NCI-H1417 treated with DMSO at 0.1 percent for 48 hours (cell line): ENCODE measurements around the gene STK11IP.

Experiments
- DNase-seq: peaks from one replicate; lab custom pipeline; 2025; lab: John Stamatoyannopoulos, UW

The STK11IP gene, protein sequence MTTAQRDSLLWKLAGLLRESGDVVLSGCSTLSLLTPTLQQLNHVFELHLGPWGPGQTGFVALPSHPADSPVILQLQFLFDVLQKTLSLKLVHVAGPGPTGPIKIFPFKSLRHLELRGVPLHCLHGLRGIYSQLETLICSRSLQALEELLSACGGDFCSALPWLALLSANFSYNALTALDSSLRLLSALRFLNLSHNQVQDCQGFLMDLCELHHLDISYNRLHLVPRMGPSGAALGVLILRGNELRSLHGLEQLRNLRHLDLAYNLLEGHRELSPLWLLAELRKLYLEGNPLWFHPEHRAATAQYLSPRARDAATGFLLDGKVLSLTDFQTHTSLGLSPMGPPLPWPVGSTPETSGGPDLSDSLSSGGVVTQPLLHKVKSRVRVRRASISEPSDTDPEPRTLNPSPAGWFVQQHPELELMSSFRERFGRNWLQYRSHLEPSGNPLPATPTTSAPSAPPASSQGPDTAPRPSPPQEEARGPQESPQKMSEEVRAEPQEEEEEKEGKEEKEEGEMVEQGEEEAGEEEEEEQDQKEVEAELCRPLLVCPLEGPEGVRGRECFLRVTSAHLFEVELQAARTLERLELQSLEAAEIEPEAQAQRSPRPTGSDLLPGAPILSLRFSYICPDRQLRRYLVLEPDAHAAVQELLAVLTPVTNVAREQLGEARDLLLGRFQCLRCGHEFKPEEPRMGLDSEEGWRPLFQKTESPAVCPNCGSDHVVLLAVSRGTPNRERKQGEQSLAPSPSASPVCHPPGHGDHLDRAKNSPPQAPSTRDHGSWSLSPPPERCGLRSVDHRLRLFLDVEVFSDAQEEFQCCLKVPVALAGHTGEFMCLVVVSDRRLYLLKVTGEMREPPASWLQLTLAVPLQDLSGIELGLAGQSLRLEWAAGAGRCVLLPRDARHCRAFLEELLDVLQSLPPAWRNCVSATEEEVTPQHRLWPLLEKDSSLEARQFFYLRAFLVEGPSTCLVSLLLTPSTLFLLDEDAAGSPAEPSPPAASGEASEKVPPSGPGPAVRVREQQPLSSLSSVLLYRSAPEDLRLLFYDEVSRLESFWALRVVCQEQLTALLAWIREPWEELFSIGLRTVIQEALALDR

DNA sequence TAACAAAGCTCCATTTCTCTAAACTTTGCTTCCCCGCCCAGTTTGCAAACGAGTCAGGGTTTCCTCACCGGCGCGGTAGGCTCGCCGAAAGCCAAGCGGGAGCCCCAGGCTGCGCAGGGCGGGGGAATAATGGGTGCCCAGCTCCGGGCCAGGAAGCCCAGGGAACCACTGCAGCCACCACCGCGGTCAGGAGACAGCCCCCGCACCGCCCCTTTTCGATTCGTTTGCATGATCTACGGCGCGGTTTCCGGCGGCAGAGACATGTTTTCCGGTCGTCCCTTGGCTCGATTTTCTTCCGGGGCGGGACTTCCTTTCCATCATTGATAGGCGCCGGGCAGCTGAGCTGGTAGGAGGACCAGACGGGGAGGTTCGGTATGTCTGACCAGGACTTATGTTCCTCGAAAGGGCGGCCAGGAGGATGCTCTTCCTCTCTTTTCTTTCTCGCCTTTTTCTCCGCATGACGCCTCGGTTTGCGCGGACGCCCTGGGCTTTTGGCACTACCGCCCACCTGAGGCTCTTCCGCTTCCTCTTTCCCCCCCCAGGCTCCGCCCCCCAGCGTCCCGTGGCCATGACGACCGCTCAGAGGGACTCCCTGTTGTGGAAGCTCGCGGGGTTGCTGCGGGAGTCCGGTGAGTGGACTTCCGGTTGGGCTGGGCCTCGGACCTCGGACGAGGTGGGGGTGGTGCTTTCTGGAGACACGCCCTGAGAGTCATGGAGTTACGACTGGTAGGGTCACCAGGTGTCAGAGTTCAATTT is at the start of gene STK11IP:
STK11IP (plus strand) TSS at position 306 of the 756 bp plus-strand sequence; CDS start at position 569, 263 bp downstream.
- DNase-seq: peak; percentile 81

DNA sequence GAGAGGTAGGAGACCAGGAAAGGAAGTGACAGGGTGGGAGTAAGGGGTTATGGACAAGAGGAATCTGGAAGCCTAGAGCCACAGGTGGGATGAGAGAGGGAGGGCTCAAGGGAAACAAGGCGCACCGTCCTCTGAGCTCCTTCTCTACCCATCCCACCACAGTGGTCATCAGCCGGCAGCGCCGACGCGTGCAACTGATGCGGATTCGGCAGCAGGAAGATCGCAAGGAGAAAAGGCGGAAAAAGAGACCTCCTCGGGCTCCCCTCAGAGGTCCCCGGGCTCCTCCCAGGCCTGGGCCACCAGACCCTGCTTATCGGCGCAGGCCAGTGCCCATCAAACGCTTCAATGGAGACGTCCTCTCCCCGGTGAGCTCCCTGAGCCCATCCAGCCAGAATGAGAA is 48.7 kb upstream of the STK11IP start:
- DNase-seq: no peak

DNA sequence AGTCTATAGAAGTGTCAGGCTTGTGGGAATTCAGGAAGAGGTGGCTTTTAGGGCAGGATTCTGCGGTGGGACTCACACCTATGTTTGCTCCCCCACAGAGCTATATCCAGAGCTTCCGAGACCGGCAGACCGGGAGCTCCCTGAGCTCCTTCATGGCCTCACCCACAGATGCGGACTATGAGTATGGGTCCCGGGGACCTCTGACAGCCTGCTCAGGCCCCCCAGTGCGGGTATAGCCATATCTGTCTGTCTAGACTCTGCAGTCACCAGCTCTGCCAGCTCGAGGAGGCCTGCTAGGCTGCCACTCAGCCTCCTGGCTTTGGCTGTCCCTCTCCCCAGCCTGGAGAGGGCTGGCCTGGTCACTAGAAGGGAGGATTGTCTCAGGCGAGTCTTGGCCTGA is 48.0 kb upstream of the STK11IP start:
- no peak for DNase-seq

DNA sequence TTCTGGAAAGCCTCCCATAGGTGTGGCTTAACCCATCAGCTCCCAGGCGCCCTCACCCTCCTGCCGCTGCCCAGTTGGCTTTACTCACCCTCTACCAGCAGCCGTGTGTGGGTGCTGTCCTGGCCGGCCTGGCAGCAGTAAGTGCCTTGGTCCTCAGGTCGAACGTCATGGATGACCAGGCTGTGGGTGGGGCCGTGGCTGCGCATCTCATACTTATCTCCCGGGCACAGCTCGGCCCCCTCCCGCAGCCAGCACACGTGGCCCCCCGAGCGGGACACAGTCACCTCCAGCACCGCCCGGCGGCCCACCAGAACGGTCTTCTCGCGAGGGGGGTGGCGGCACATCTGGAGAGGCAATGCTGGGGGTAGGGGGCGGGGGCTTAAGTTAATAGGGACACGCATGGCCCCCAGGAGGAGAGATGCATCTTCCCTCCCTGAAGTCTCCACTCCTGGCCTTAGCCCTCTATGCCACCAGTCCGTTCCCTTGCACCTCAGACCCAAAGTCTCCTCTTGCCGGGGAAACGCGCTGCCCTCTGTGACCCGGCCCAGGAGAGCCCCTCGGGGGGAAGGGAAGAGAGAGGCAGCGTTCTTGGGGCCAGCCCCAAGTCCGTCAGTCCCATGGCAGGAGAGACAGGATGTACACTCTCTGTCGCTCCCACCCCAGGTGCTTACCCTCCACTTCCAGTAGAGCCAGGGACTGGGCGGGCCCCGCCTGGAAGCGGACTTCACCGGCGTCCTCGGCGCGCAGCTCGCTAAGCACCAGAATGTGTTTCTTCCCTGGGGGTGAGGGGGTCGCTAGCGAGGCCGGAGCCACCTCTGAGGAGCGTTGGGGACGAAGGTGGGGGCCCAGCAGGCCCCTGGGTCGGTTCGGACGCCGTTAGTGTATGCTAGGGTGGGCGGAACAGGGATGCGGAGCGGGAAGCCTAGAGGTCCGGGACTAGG is 45.9 kb upstream of the STK11IP start:
- DNase-seq: no peak

DNA sequence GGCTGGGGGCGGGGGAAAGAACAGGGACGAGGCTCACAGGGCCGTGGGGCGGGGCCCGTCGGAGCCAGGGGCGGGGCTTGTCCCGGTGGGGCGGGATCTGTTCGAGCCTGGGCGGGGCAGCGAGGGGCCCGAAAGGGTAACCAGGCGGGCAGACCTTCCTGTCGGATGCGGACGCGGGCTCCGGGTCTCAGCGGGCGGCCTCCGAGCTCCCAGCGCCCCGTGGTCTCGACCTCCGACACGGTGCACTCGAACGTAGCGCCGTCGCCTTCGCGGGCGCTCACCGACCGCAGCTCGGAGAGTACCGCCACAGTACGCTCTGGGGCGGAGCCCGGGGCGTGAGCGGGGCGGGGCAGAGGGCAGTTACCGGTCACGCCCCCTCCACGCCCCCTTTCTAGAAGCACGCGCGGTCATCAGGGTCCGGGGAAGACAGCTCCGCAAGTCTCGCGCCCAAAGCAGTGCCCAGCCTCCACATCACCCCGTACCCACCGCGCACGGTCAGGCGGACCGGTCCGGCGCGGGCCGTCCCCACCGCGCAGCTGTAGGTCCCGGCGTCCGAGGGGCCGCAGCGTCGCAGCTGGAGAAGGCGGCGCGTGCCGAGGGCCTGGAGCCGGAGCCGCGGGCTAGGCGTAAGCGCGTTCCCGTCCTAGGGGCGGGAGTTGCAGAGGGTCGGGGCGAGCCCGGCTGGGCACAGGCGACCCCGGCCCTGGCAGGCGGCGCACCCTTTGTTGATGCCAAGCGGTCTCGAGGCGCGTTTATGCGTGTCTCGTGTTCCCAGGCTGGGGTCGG is 45.1 kb upstream of the STK11IP start:
- peak; percentile 15 for DNase-seq

DNA sequence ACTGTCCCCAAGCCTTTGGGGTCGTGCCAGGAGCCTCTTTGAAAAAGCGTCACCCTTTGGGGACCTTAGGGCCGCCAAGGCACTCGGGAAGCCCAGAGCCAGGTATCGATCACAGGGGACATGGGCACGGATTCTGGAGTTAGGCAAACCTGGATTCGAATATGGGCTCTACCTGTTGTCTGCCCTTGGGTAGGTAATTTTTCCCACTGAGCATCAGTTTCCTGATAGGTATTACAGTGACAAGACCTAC is 44.6 kb upstream of the STK11IP start:
- DNase-seq: no peak

DNA sequence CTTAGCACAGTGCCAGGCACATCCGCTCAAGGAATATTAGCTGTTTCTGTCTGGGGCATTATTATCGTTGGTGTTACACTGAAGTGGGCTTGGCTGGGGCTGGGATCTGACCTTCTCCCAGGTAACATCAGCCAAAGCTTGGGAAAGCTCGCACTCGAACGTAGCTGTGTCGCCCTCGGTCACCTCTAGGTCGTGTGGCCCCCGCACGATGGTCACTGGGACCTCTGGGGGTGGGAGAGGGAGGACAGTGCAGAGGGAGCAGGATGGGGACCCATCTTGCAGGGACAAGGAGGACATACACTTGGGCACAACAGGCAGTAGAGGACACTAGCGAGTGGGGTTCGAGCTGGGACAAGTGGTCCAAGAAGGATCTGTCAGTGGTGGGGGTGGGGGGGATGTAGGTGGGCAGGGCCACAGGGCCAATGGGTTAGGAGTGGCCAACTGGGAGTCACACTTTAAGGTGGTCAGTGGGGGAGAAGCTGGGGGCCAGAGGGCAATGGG is 44.1 kb upstream of the STK11IP start:
- DNase-seq: no peak

DNA sequence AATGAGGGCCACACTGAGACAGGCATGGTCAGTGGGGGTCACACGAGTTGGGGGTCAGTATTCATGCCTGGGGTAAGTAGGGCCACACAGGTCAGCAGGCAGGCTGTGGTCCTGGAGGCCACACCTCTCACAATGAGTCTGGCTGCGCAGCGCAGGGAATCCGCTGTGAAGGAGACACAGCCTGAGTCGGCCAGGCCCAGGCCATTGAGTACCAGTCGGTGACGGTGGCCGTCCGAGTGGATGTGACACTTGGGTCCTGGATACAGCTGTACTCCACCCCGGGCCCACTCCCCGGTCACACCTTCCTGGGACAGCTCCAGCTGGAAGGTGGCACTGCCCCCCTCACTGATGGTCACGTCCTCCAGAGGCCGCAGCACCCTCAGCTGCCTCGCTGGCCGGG is 43.3 kb upstream of the STK11IP start:
- no peak for DNase-seq

DNA sequence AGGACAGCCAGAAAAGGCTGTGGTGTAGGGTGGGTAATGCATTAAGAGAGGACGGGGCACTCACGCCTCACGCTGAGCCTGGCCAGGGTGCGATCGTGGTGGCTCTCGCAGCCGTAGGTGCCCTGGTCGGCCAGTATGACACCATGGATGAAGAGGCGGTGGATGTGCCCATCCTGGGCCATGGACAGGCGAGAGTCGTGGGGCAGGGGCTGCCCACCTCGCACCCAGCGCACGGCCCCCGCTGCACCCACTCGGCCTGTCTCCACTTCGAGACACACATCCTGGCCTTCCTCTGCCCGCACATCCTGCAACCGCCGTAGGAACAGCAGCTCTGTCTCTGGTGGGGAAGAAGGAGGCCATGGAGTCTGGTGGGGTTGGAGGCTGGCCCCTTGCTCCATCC is 41.7 kb upstream of the STK11IP start:
- no peak for DNase-seq

DNA sequence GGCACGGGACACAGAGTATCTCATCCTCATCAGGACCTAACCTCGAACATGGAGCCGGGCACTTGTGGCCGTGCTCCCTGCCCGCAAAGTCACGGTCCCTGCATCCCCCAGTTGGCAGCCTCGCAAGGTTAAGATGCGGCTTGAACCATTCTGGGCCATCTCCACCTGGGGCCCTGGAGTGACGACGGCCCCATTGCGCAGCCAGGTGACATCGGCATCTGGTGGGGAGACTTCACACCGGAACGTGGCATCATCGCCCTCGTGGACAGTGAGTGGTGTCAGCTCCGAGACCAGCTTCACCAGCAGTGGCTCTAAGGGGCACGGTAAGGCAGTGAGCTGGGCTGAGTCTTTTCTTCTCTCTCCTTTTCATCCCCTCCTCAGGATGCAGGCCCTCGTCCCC is 41.2 kb upstream of the STK11IP start:
- DNase-seq: no peak

DNA sequence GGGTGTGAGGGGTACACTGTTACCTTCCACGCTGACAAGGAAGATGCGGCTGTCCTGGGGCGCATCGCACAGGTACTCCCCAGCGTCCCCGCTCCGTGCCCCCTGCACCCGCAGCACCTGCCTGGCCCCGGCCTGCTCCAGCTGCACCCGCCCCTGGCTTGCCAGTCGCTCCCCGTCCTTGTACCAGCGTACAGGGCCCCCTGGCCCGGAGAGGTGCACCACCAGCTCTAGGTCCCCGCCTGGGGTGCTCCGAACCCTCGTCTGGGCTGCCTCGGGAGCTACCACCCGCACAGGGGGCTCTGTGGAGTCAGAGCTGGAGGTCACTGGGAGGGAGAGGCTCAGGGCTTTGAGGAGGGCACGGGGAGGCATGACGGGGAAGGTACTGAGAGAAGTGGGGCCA is 40.3 kb upstream of the STK11IP start:
- DNase-seq: no peak

DNA sequence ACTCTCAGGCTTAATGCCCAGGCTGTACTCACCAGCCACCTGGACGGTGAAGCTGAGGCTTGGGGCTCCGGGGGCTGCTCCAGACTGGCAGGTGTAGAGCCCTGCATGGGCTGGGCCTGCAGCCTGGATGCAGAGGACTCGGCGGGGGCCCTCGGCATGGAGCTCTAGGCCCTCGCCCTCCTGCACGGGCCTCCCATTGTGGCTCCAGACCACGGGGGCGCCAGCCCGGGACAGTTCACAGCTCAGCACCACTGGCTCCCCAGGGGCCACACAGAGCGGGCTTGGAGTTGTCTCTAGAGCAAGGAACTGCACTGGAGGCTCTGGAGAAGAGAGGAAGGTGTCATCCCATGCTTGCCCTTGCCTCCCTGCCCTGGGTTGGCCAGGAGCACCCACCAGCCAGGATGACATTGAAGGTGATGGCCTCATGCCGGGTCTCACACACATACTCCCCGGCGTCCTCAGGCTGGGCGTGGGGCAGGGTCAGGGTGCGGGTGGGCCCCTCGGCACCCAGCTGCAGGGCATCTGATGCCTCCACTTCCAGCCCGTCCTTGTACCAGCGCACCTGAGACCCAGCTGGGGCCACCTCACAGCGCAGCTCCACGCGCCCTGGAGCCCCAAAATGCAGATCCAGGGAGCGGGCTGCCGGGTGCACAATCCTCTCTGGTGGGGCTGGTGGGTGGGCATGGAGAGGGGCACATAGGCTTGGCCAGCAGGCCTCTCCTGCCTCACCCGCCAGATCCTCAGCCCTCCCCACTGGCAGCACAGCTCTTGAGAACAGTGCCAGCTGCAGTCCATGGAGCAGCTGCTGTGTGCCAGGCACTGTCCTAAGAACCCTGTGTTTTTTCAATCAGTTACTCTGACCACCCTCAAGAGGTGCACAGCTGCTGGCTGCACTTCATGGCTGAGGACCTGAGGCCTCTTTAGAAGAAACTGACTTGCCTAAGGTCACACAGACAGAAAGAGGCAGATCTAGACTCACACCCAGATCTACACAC is 39.6 kb upstream of the STK11IP start:
- no peak for DNase-seq

DNA sequence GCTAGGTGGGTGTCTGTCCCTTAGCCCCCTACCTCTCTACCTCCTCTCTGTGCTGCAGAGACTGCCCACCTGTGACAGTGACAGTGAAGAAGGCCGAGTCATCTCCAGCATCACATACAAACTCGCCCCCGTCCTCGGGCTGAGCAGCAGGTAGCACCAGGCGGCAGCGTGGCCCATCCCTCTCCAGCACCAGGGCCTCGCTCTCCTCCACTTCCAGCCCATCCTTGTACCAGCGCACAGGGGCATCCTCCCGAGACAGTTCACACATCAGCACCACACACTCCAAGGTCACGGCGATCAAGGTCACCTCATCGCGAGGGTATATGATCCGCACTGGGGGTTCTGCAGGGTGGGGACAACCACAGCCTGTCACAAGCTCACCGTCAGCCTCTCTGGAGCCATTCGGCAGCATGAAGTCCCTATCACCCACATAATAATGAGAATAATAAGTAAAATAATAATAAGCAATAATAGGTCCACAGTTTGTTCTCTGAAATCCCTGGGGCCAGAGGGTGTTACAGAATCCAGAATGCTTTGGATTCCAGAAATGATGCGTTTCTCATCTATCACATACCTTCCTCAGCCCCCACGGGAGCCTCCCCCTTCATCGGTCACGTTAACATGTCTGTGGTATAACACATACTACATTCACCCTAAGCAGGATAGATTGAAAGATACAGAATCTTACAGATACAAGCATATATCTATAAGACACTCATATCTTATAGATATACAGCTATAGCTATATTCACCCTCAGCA is 38.3 kb upstream of the STK11IP start:
- no peak for DNase-seq

DNA sequence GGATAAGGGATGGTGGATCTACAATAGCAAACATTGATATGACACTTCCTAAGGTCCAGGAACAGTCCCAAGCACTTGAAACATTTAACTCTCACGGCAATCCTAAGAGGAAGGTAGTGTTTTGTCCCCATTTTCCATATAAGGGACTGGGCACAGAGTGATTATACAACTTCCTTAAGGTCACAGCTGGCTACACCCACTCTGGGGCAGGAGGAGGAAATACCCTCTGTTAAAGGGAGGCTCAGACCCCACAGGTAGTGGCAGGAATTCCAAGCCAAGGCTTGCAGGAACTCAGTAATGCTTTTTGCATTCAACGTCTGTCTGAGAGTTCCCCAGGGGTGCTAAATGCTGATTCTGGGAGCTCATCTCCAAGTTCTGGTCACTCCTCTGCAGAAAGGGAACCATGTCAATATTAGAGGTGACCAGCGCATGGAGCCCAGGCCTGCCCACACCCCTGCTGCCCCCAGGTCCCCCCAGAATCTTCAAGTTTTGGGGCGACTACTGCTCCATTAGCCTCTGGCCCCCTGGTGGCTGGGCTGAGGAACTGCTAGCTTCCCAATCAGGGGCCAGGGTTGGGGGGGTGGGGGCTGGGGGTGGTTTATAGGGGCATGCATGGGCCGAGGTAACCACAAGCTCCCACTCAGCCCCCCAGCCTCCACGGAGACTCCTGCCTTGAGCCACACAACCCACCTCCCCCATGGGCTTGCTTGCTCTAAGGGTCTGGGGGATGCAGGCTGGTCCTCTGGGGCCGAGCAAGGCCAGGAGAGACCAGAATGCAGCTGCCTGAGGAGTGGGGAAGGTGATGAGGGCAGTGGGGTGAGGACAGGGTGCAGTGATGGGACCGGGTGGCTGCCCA is 37.4 kb upstream of the STK11IP start:
- no peak for DNase-seq

DNA sequence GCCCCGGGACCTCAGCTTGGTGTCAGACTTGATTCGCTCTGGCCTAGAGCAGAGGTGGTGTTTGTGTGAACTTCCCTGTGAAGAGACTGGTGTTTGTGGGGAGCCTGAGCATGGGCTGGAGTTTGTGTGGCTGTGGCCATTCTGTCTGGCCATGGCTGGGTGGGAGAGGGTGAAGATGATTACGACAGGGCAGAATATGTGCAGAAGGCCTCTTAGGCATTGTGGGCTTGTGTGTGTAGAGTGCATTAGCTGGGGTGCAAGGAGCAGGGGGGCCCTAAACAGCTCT is 36.8 kb upstream of the STK11IP start:
- DNase-seq: no peak

DNA sequence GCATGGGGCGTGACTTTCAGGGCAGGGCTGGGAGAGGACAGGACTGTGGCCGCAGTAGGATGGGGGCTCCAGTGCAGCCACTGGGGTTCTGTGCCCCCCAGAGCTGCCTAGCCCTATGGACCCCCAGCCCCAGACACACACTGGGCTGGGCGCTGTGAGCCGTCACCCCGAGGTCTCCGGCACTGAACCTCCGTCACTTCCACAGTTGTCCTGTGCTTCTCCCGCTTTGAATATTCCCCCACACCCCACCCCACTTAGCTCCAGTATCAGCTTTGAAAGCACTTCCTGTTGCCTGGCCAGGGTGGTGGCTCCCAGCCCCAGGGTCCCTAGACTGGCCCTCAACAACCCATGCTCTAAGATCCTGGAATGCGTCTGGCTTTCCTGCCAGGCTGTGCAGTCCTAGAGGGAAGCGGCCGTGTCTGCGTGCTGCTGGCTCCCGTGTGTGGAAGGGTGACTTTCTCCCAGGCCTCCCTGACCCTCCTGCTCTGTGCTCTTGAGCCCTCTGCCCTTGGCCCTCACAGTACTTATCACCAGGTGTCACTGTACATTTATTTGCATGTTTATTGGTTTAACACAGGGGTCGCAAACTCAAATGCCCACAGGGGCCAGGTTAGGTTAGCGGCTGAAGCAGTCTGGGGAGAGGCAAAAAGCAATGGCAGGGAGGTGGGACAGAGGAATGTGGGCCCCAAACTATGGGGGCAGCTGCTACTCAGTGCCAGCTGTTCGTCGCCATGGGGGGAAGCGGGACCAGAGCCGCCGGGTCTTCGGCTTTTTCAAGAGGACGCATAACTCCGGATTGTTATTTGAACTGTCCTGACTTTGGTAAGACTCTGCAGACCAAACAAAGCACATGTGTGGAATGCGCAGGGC is 36.2 kb upstream of the STK11IP start:
- no peak for DNase-seq
